Measurements from ENCODE around the gene BAZ2A.

BAZ2A gene

DNA sequence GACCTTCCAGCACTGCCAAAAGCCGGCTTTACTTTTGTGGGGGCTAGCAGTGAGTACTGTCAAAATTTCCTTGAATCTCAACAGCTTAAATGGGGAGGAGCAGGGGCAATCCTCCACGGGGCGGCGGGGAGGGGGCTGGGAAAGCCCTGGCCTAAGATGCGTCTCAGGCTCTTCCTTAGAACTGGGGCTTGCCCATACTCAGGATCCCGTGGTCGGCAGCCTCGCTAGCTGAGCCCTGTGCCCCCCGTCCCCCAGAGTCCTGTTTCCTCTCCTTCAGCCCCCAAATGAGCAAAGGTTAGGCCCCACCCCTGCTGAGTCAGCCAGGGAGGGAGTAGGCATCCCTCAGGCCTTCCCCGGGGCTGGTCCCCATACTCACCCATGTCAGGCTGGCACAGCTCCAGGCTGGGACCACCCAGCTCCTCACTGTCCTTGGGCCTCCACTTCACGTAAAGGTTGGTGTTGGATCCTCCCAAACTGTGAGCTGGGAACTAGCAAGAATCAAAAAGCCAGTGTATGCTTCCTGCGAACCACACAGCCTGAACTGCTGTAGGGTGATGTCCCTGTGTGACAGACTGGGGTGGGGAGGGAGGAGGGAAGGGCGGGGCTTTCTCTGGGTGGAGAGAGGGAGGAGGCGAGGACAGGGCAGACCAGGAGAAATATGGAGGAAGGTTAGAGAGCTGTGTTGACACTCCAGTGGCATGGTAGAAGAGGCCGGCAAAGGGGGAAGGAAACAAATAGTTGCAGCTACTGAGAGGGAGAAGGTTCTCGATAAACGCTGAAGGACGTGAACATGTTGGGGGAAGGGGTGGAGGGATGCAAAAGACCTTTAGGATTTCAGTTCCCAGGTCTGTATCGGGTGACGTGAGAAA lies 5.9 kb upstream of the BAZ2A start:
- peak; percentile 70 for DNase-seq (ENCODE audit: low read depth)

- peak; percentile 55 for DNase-seq (ENCODE audit: low read depth)
Observed at GRCh38 chr12:56634837-56635791, 5.0 kb upstream of the BAZ2A start.

- DNase-seq (ENCODE audit: low read depth) = no peak
Observed at GRCh38 chr12:56634242-56634836, 4.2 kb upstream of the BAZ2A start.

GRCh38 chr12:56633468-56634241 lies 3.5 kb upstream of the BAZ2A start:
- DNase-seq (ENCODE audit: low read depth) = no peak

DNA sequence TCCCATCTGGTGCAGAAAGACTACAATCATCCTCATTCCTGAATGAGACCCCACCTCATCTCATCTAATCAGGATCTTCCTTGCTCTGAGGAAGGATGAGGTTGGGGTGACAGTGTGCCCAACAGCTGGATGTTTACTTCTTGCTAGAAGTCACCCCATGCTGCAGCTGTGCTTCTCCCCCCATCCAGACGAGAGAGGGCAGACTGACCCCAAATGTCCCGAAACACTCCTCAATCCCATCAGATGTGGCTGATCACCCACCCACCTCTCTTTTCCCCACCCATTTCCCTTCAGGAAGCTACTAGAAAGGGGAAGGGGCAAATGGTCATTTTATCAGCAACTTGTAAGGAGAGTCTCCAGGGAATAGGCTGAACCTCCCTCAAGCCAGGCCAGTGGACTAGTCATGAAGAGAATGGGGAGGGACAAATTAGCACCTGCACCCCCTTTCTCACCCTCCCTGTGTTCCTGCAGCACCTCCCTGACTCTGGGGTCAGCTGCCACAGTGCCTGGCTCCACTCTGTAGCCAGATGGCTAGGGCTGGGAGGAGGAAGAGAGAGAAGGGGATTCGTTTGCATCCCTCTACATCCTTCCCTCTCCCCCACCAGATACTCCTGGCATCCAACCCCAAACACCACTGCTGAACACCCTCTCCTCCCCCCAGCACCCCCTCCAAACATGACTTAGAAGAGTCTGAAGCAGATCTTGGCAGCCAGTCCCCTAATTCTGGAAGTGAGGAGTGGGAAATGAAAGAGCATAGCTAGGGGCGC lies 2.8 kb upstream of the BAZ2A start:
- no peak for DNase-seq (ENCODE audit: low read depth)

- peak; percentile 33 for DNase-seq (ENCODE audit: low read depth)
Observed at GRCh38 chr12:56631790-56632700, 1.9 kb upstream of the BAZ2A start.

GRCh38 chr12:56629459-56630179 lies 507 bp downstream of the BAZ2A start:
- peak; percentile 42 for DNase-seq (ENCODE audit: low read depth)

DNA sequence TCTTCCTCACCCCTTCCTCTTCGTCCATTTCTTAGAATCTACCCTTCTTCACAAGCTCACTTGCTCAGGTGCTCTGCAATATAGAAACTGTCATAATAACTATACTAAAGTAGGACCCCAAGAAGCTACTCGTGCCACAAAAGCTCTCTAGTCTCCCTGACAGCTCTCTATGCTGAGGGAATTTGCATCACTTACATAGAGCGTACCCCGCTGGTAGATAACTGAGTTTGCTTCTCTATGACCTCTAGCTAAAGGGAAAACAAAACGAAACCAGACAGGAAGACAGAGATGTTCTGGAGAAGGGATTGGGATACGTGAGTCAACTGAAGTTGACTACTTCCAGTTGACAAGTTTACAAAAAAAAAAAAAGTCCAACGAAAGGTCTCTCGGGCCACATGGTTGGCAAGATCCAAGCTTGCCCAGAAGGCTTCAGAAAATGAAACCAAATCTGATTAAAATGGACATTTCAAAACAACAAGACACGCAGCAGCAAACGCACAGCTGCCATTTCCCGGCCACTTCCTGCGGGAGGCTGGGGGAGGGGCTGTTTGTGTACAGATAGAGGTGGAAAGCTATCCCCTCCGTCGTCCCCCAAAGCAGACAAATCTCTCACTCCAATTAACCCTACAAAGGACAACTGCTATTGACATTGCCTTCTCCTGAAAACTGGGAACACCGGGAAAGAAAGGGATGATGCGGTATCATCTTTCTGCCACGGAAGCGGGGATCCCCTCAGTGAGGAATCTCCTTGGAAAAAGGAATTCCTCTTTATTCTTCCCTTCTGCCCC lies 1.3 kb downstream of the BAZ2A start:
- DNase-seq (ENCODE audit: low read depth) = peak; percentile 53

- DNase-seq (ENCODE audit: low read depth) = no peak
Observed at GRCh38 chr12:56626701-56627100, 3.4 kb downstream of the BAZ2A start.

DNA sequence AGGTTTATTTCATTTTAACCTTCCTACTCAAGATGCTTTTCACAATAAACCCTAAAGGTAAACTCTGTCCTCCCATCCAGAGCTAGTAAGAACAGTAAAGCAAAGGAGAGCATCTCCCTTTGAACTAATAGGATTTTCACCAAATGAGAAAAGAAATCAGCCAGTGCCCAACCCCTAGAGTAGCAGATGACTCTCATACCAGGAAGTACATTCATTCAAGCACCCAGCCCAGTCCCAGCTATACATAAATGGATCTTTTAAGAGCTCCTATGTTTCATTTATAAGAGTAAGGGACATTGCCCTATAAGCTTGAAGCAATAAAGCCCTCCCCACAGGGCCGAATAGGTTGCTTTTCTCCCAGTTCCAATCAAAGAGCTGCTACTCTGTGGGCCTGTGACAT lies 7.6 kb downstream of the BAZ2A start:
- DNase-seq (ENCODE audit: low read depth) = no peak

- DNase-seq (ENCODE audit: low read depth) = no peak
Observed at GRCh38 chr12:56616925-56617324, 13.2 kb downstream of the BAZ2A start.

- no peak for DNase-seq (ENCODE audit: low read depth)
Observed at GRCh38 chr12:56616244-56616643, 13.9 kb downstream of the BAZ2A start.

- no peak for DNase-seq (ENCODE audit: low read depth)
Observed at GRCh38 chr12:56614627-56615026, 15.5 kb downstream of the BAZ2A start.

DNA sequence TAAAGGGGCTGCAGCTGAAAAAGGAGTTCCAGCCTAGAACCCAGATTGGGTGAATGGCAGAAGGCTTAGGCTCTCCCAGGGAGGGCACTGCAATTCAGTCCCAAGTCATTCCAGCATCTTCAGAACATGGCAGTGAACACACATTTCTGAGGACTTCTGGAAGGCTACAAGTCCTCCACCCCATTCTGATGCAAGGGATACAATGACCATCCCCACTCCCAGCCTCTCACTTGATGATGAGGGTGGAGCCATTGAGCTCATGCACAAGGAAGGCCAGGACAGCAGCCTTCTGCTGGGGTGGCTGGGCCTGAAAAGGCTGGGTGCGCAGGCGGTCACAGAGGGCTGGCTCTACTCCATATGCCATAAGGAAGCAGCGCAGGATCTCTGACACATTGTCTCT lies 25.8 kb downstream of the BAZ2A start:
- DNase-seq (ENCODE audit: low read depth) = no peak

GRCh38 chr12:56602239-56602638 lies 27.9 kb downstream of the BAZ2A start:
- DNase-seq (ENCODE audit: low read depth) = no peak

DNA sequence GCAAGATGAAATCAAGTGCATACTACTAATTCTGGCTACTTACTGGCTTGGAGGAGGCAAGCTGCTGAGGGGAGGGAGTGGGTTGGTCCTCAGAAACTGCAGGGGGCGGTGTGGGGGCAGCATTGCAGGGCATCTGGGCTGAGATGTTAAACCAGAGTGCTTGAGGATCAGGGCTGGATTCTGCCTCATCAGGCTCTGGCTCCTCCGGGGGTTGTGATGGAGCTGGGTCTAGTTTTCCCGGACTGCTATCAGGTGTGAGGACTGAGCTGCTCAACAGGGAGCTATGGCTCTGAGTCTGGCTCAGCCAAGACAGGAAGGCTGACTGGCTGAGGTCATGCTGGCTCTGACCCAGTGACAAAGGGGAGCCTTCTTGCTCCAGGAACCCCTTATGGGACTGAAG lies 28.6 kb downstream of the BAZ2A start:
- peak; percentile 23 for DNase-seq (ENCODE audit: low read depth)

- no peak for DNase-seq (ENCODE audit: low read depth)
Observed at GRCh38 chr12:56600753-56601152, 29.4 kb downstream of the BAZ2A start.

DNA sequence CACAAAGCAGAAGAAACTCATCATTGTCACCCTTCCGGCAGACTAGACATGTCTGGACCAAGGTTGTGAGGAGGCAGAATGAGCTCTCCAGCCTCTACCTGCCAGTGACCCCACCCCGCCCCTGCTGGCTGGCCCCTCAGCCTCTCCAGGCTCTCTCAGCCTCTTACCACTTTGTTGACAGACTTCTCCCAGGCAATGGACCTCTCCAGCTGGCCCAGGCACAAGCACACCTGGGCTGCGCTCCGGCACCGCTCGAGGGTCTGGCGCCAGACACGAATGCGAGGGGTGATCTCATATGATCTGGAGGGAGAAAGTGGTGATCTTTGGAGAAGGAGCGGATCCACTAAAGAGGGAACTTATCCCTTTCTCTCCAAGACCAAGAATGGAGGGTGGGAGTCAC lies 30.3 kb downstream of the BAZ2A start:
- DNase-seq (ENCODE audit: low read depth) = no peak
